Glomerular endothelial cell (primary cell): Measurements from ENCODE around the gene UNC13C. TPM values are rescaled to one million over a fixed set of nuclear protein-coding genes. Genes with fewer than 3 reads are reported as not detected.

Experiments
- DNase-seq: peaks from one replicate; pipeline ENCODE4 v3.0.0-alpha.2; 2011; ENCODE audit warnings: low read depth, low spot score; ENCODE audit errors: extremely low read depth
- total RNA-seq: library from RNA; depleted of rRNA; stranded (reverse); fragments of >200 nt; gene quantifications from 2 replicates; pipeline ENCODE4 v1.2.3, GENCODE V29; 2015

The UNC13C gene
- total RNA-seq, 1 donor from 2014 or later, result not detected

- DNase-seq, result no peak
Observed at GRCh38 chr15:54608876-54609835, 630.9 kb downstream of the UNC13C start.

- no peak for DNase-seq
Observed at GRCh38 chr15:54618120-54618519, 639.9 kb downstream of the UNC13C start.

- DNase-seq, result no peak
Observed at GRCh38 chr15:54619180-54619579, 640.9 kb downstream of the UNC13C start.

GRCh38 chr15:54620916-54621315 is 642.7 kb downstream of the UNC13C start:
- DNase-seq, result no peak

- DNase-seq, result no peak
Observed at GRCh38 chr15:54636147-54636546, 657.9 kb downstream of the UNC13C start.

- DNase-seq, result no peak
Observed at GRCh38 chr15:54638666-54639065, 660.4 kb downstream of the UNC13C start.

GRCh38 chr15:54640873-54641272 is 662.6 kb downstream of the UNC13C start:
- DNase-seq, result no peak

GRCh38 chr15:54644796-54645195 is 666.6 kb downstream of the UNC13C start:
- DNase-seq, result no peak

GRCh38 chr15:54659646-54660045 is 681.4 kb downstream of the UNC13C start:
- DNase-seq, result no peak

GRCh38 chr15:54660356-54660755 is 682.1 kb downstream of the UNC13C start:
- no peak for DNase-seq

- no peak for DNase-seq
Observed at GRCh38 chr15:54675241-54675640, 697.0 kb downstream of the UNC13C start.

GRCh38 chr15:54681584-54681983 is 703.3 kb downstream of the UNC13C start:
- DNase-seq, result no peak

Other genes starting within 250 kb of the UNC13C start
- gene WDR72, start 218.8 kb upstream of the UNC13C start, total RNA-seq, result 0.34 TPM in 1 of 2 replicates, not detected in the other